HCT116 (cell line): Measurements from ENCODE around the gene EP400. TPM values are rescaled to one million over a fixed set of nuclear protein-coding genes. Genes with fewer than 3 reads are reported as not detected.

Source experiments
- ATAC-seq: fragments of 200-7000 bp; cut with Tn5 transposase; 2 replicates; pipeline ENCODE4 v1.9.1; 2020; ENCODE audit warnings: mild to moderate bottlenecking, moderate library complexity
- BruUV-seq: library from RNA; stranded (reverse); fragments of 400-500 nt; replicated peaks from 2 replicates; lab custom pipeline; 2021; lab: Mats Ljungman, UMichigan
- CTCF ChIA-PET: fragments of 300-600 bp; sonication (Branson Sonifier 250); formaldehyde crosslinking; loops from one replicate; lab custom pipeline; 2021; ENCODE audit warnings: antibody characterized with exemption; lab: Charles Lee
- POLR2A ChIA-PET: fragments of 300-600, 350-600 bp; sonication (Branson Sonifier 250); formaldehyde crosslinking; loops from one replicate; lab custom pipeline; 2021; ENCODE audit warnings: antibody characterized with exemption; lab: Charles Lee
- RAD21 ChIA-PET, 2 experiments: fragments of 300-600 bp; sonication (Branson Sonifier 250); formaldehyde crosslinking; loops; one replicate each; lab custom pipeline; 2023; ENCODE audit warnings: low total read pairs in 2 of 2; ENCODE audit not compliant: uncharacterized antibody in 2 of 2, unreplicated experiment in 2 of 2, low non-redundant PET in 1 of 2; lab: Charles Lee
- DNase-seq: peaks from one replicate; pipeline ENCODE4 v3.0.0-alpha.2; 2010; ENCODE audit warnings: low read depth, low spot score
- H2AFZ ChIP-seq: fragments of 200-600 bp; shearing (Covaris generic), sonication (generic); 2 replicates; pipeline ENCODE4 v1.6.1; 2017; ENCODE audit warnings: low read depth, mixed run types, mixed read lengths, antibody characterized with exemption, low read length; ENCODE audit not compliant: poor library complexity, severe bottlenecking
- H3K27ac ChIP-seq: 2 replicates; pipeline ENCODE4 v1.5.1; 2012; ENCODE audit warnings: low read depth, low read length
- H3K27me3 ChIP-seq: fragments of 200-600 bp; sonication (generic); 2 replicates; pipeline ENCODE4 v1.6.1; 2016; ENCODE audit warnings: mixed run types, low read length, mixed read lengths; ENCODE audit not compliant: insufficient read depth
- H3K36me3 ChIP-seq, 2 experiments: fragments of 200-500 bp in 1 of 2; fragments of 200-600 bp in 1 of 2; sonication (Bioruptor generic) in 1 of 2; sonication (generic) in 1 of 2; 2 replicates each; pipeline versions ENCODE4 v1.5.1 to v1.6.1; 2014 to 2016; ENCODE audit warnings: low read length in 2 of 2, inconsistent platforms in 1 of 2, mixed read lengths in 1 of 2, mixed run types in 1 of 2; ENCODE audit not compliant: insufficient read depth in 2 of 2, control insufficient read depth in 1 of 2
- H3K4me1 ChIP-seq, 2 experiments: fragments of 200-600 bp in 1 of 2; sonication (generic) in 1 of 2; 2 replicates each; pipeline versions ENCODE4 v1.5.1 to v1.6.1; 2012 to 2017; ENCODE audit warnings: low read length in 2 of 2, inconsistent platforms in 1 of 2, mild to moderate bottlenecking in 1 of 2, mixed read lengths in 1 of 2, mixed run types in 1 of 2, moderate library complexity in 1 of 2; ENCODE audit not compliant: insufficient read depth in 2 of 2, control insufficient read depth in 1 of 2
- H3K4me2 ChIP-seq: fragments of 200-600 bp; sonication (generic); 2 replicates; pipeline ENCODE4 v1.6.1; 2017; ENCODE audit warnings: mixed run types, low read length, mixed read lengths
- H3K4me3 ChIP-seq, 2 experiments: fragments of 200-600 bp in 1 of 2; sonication (generic) in 1 of 2; replicated peaks in 1 of 2; 2 replicates each; pipeline ENCODE4 v1.5.1; 2011 to 2016; ENCODE audit warnings: low read length in 2 of 2, control low read depth in 1 of 2, low read depth in 1 of 2, mild to moderate bottlenecking in 1 of 2, mixed read lengths in 1 of 2, mixed run types in 1 of 2
- H3K79me2 ChIP-seq: fragments of 200-600 bp; sonication (generic); 2 replicates; pipeline ENCODE4 v1.6.1; 2017; ENCODE audit warnings: mild to moderate bottlenecking, mixed run types, low read length, moderate library complexity, mixed read lengths; ENCODE audit not compliant: insufficient read depth
- H3K9ac ChIP-seq: fragments of 200-600 bp; sonication (generic); 2 replicates; pipeline ENCODE4 v1.6.1; 2016; ENCODE audit warnings: low read length, mixed read lengths
- H3K9me2 ChIP-seq: fragments of 200-600 bp; sonication (generic), shearing (Covaris generic); 2 replicates; pipeline ENCODE4 v1.6.1; 2017; ENCODE audit warnings: mixed run types, mild to moderate bottlenecking, moderate library complexity; ENCODE audit not compliant: insufficient read depth
- H3K9me3 ChIP-seq, 2 experiments: fragments of 200-500 bp in 1 of 2; fragments of 200-600 bp in 1 of 2; sonication (Bioruptor generic) in 1 of 2; sonication (generic) in 1 of 2; 2 replicates each; pipeline ENCODE4 v1.6.1; 2014 to 2017; ENCODE audit warnings: low read length in 2 of 2, mixed read lengths in 2 of 2, inconsistent platforms in 1 of 2, low read depth in 1 of 2, mild to moderate bottlenecking in 1 of 2, mixed run types in 1 of 2, moderate library complexity in 1 of 2; ENCODE audit not compliant: control insufficient read depth in 1 of 2, insufficient read depth in 1 of 2
- H4K20me1 ChIP-seq: fragments of 200-600 bp; sonication (generic), shearing (Covaris generic); 2 replicates; pipeline ENCODE4 v1.6.1; 2017; ENCODE audit warnings: mixed run types, mild to moderate bottlenecking, moderate library complexity; ENCODE audit not compliant: insufficient read depth
- CBX3 ChIP-seq: IDR thresholded peaks from 2 replicates; pipeline ENCODE4 v1.6.1; 2012; ENCODE audit warnings: low read depth
- EZH2 ChIP-seq: fragments of 200-600 bp; sonication (generic); IDR thresholded peaks from 2 replicates; pipeline ENCODE4 v1.6.1; 2017; ENCODE audit warnings: antibody characterized with exemption, mixed run types
- REST ChIP-seq: IDR thresholded peaks from 2 replicates; pipeline ENCODE4 v1.6.1; 2012; ENCODE audit warnings: low read depth
- ZNF274 ChIP-seq: fragments of 200-500 bp; sonication (Bioruptor generic); IDR thresholded peaks from 2 replicates; pipeline ENCODE4 v1.6.1; 2014; ENCODE audit warnings: mild to moderate bottlenecking, low read depth, low read length, inconsistent platforms
- intact Hi-C: fragments of 100-400 bp; cut with micrococcal nuclease; formaldehyde crosslinking; loops from 2 replicates; pipeline ENCODE4 v1.10.0; 2022
- total RNA-seq: library from RNA; stranded (reverse); gene quantifications from one replicate; pipeline ENCODE4 v1.2.1, GENCODE V29; 2021; ENCODE audit not compliant: unreplicated experiment

Gene EP400
- total RNA-seq, 1 experiment from 2014 or later = 54.5 TPM

- Histone ChIP-seq H3K79me2 (no peaks in the 10 kb centered on the region), H3K9me2 (no peaks in the 10 kb centered on the region), H4K20me1 (no peaks in the 10 kb centered on the region), H3K4me2 (no peak overlapping the region), H2AFZ (no peak overlapping the region), H3K4me3 (no peak overlapping the region), H3K9ac (no peak overlapping the region)
- DNase-seq = no peak
- ChIA-PET CTCF (no interaction called here), RAD21 (no interaction called here)
- BruUV-seq = no TSS peak
- TF ChIP-seq CBX3 = no peak
- TF ChIP-seq REST = no peak
- TF ChIP-seq, all 23 proteins: peak for 0
- Histone ChIP-seq H3K9me3 (no peaks in the 10 kb centered on the region), H3K36me3 (peaks cover 4 to 14% of the 10 kb centered on the region in 2 experiments; a peak in 2 of 4 replicates), H3K4me1 (no peaks in the 10 kb centered on the region), H3K27me3 (no peaks in the 10 kb centered on the region), H3K27ac (no peak overlapping the region)
- intact Hi-C loops = no loop called here
- POLR2A ChIA-PET = no interaction called here
- ATAC-seq = no peak
These were observed 164.9 kb downstream of the EP400 start for GRCh38 chr12:132114667-132115066.

GRCh38 chr12:132115500-132115899, 165.8 kb downstream of the EP400 start:
- no peak overlapping the region for H3K27ac ChIP-seq
- ATAC-seq = no peak
- DNase-seq = no peak
- no peaks in the 10 kb centered on the region for H3K79me2 ChIP-seq
- RAD21 ChIA-PET = no interaction called here
- CTCF ChIA-PET = no interaction called here
- intact Hi-C loops = no loop called here
- H3K9ac ChIP-seq = no peak overlapping the region
- H3K4me1 ChIP-seq = no peaks in the 10 kb centered on the region
- H3K36me3 ChIP-seq = peaks cover 4 to 11% of the 10 kb centered on the region in 2 experiments; a peak in 2 of 4 replicates
- POLR2A ChIA-PET = no interaction called here
- H3K4me2 ChIP-seq = no peak overlapping the region
- TF ChIP-seq ZNF274 (no peak), EZH2 (no peak)
- TF ChIP-seq, all 23 proteins: peak for 0
- no peaks in the 10 kb centered on the region for H4K20me1 ChIP-seq
- H3K9me3 ChIP-seq = no peaks in the 10 kb centered on the region
- no peaks in the 10 kb centered on the region for H3K27me3 ChIP-seq
- no TSS peak for BruUV-seq
- no peaks in the 10 kb centered on the region for H3K9me2 ChIP-seq
- H2AFZ ChIP-seq = no peak overlapping the region
- H3K4me3 ChIP-seq = no peak overlapping the region
